Activated CD8-positive, alpha-beta memory T cell treated with anti-CD3 and anti-CD28 coated beads, Interleukin-2, amount 50 U/mL, for 24 hours (primary cell): ENCODE measurements around the gene ITM2C.

Experiments
- DNase-seq: peaks from one replicate; pipeline ENCODE4 v3.0.0-alpha.2; 2020; ENCODE audit errors: extremely low read depth

Gene ITM2C

GRCh38 chr2:230864605-230865306, at the start of gene ITM2C:
Gene ITM2C (plus strand): TSS chr2:230864942. CDS start chr2:230865026, 84 bp downstream.
- peak; percentile 47 for DNase-seq

- DNase-seq, result no peak
Measured at GRCh38 chr2:230815088-230815487, 49.7 kb upstream of the ITM2C start.

- no peak for DNase-seq
Measured at GRCh38 chr2:230816735-230817134, 48.0 kb upstream of the ITM2C start.

GRCh38 chr2:230819433-230819832, 45.3 kb upstream of the ITM2C start:
- DNase-seq, result no peak

GRCh38 chr2:230821261-230821990, 43.3 kb upstream of the ITM2C start:
- DNase-seq, result no peak

GRCh38 chr2:230821991-230822520, 42.7 kb upstream of the ITM2C start:
- DNase-seq, result no peak

GRCh38 chr2:230823264-230823964, 41.3 kb upstream of the ITM2C start:
- DNase-seq, result no peak

GRCh38 chr2:230824406-230824978, 40.2 kb upstream of the ITM2C start:
- DNase-seq, result peak; percentile 18

- no peak for DNase-seq
Measured at GRCh38 chr2:230825354-230825753, 39.4 kb upstream of the ITM2C start.

- no peak for DNase-seq
Measured at GRCh38 chr2:230827774-230828271, 36.9 kb upstream of the ITM2C start.

GRCh38 chr2:230828272-230828961, 36.3 kb upstream of the ITM2C start:
- DNase-seq, result no peak

- DNase-seq, result no peak
Measured at GRCh38 chr2:230829293-230829692, 35.4 kb upstream of the ITM2C start.

- no peak for DNase-seq
Measured at GRCh38 chr2:230829959-230830358, 34.8 kb upstream of the ITM2C start.

- DNase-seq, result no peak
Measured at GRCh38 chr2:230830428-230830827, 34.3 kb upstream of the ITM2C start.

- DNase-seq, result no peak
Measured at GRCh38 chr2:230840301-230840700, 24.4 kb upstream of the ITM2C start.

GRCh38 chr2:230842473-230842872, 22.3 kb upstream of the ITM2C start:
- DNase-seq, result no peak

GRCh38 chr2:230843132-230843531, 21.6 kb upstream of the ITM2C start:
- DNase-seq, result no peak

GRCh38 chr2:230846360-230846759, 18.4 kb upstream of the ITM2C start:
- DNase-seq, result no peak

GRCh38 chr2:230847883-230848388, 16.8 kb upstream of the ITM2C start:
- peak; percentile 88 for DNase-seq

- peak; percentile 43 for DNase-seq
Measured at GRCh38 chr2:230849633-230850357, 14.9 kb upstream of the ITM2C start.

GRCh38 chr2:230850358-230850658, 14.4 kb upstream of the ITM2C start:
- DNase-seq, result no peak
